Measurements from ENCODE around the gene RNF34. TPM values are rescaled to one million over a fixed set of nuclear protein-coding genes. Genes with fewer than 3 reads are reported as not detected.

Gene RNF34
- total RNA-seq, 2 donors from 2014 or later, result 72.6 to 74.7 TPM

GRCh38 chr12:121441555-121441954 is 41.6 kb downstream of the RNF34 start:
- 91 to 94% methylated on average over 16 to 17 of the region's 17 CpGs for whole genome bisulfite sequencing, 2 experiments (ENCODE audit: insufficient coverage in 1 of 2, insufficient read length in 1 of 2)
- H3K9me3 ChIP-seq (ENCODE audit: control insufficient read depth, low read length), result peaks cover 7% of the 10 kb centered on the region
- Mint-ChIP-seq H3K27ac (no peak overlapping the region), H3K4me3 (no peak overlapping the region), H3K27me3 (ENCODE audit: insufficient read depth) (no peaks in the 10 kb centered on the region), H3K36me3 (ENCODE audit: low read depth) (peaks cover 62% of the 10 kb centered on the region), H3K4me1 (peaks cover 2% of the 10 kb centered on the region), H3K9me3 (peaks cover 7% of the 10 kb centered on the region)
- no peak overlapping the region for H3K9ac ChIP-seq (ENCODE audit: extremely low read depth, low read length, poor library complexity, severe bottlenecking)
- peaks cover 61% of the 10 kb centered on the region for H3K36me3 ChIP-seq (ENCODE audit: control insufficient read depth, insufficient read depth, low read length)
- no peaks in the 10 kb centered on the region for H3K27me3 ChIP-seq (ENCODE audit: control insufficient read depth, insufficient read depth, low read length, poor library complexity, severe bottlenecking)
- peak; percentile 82 for DNase-seq
- no peak overlapping the region for H3K4me3 ChIP-seq (ENCODE audit: low read length)
- H3K4me1 ChIP-seq (ENCODE audit: control insufficient read depth, insufficient read depth, low read length), result no peaks in the 10 kb centered on the region
- H3K27ac ChIP-seq (ENCODE audit: low read depth, low read length), result no peak overlapping the region
- TF ChIP-seq CTCF (conservative IDR thresholded peaks at IDR 0.05), result peak; percentile 43

- Mint-ChIP-seq H3K27ac (no peak overlapping the region), H3K9me3 (no peaks in the 10 kb centered on the region), H3K36me3 (ENCODE audit: low read depth) (peaks cover 60% of the 10 kb centered on the region), H3K27me3 (ENCODE audit: insufficient read depth) (no peaks in the 10 kb centered on the region), H3K4me1 (peaks cover 2% of the 10 kb centered on the region), H3K4me3 (no peak overlapping the region)
- Histone ChIP-seq H3K9ac (ENCODE audit: extremely low read depth, low read length, poor library complexity, severe bottlenecking) (no peak overlapping the region), H3K27me3 (ENCODE audit: control insufficient read depth, insufficient read depth, low read length, poor library complexity, severe bottlenecking) (no peaks in the 10 kb centered on the region), H3K4me1 (ENCODE audit: control insufficient read depth, insufficient read depth, low read length) (no peaks in the 10 kb centered on the region), H3K4me3 (ENCODE audit: low read length) (no peak overlapping the region), H3K27ac (ENCODE audit: low read depth, low read length) (no peak overlapping the region), H3K9me3 (ENCODE audit: control insufficient read depth, low read length) (no peaks in the 10 kb centered on the region), H3K36me3 (ENCODE audit: control insufficient read depth, insufficient read depth, low read length) (peaks cover 54% of the 10 kb centered on the region)
- no peak for TF ChIP-seq CTCF (conservative IDR thresholded peaks at IDR 0.05)
- 94 to 95% methylated on average over 55 to 68 of the region's 68 CpGs for WGBS, 2 experiments (ENCODE audit: insufficient coverage in 1 of 2, insufficient read length in 1 of 2)
- no peak for DNase-seq
Measured at GRCh38 chr12:121442028-121442948, 42.4 kb downstream of the RNF34 start.

- H3K4me1 Mint-ChIP-seq, result peaks cover 2% of the 10 kb centered on the region
- TF ChIP-seq CTCF (conservative IDR thresholded peaks at IDR 0.05), result peak; percentile 95
- H3K36me3 ChIP-seq (ENCODE audit: control insufficient read depth, insufficient read depth, low read length), result peaks cover 46% of the 10 kb centered on the region
- no peak overlapping the region for H3K4me3 Mint-ChIP-seq
- H3K9me3 ChIP-seq (ENCODE audit: control insufficient read depth, low read length), result no peaks in the 10 kb centered on the region
- H3K27me3 ChIP-seq (ENCODE audit: control insufficient read depth, insufficient read depth, low read length, poor library complexity, severe bottlenecking), result no peaks in the 10 kb centered on the region
- H3K4me1 ChIP-seq (ENCODE audit: control insufficient read depth, insufficient read depth, low read length), result no peaks in the 10 kb centered on the region
- peak overlapping the region; percentile 91 for H3K27ac Mint-ChIP-seq
- no peak overlapping the region for H3K4me3 ChIP-seq (ENCODE audit: low read length)
- no peak overlapping the region for H3K9ac ChIP-seq (ENCODE audit: extremely low read depth, low read length, poor library complexity, severe bottlenecking)
- DNase-seq, result peak; percentile 99
- peaks cover 51% of the 10 kb centered on the region for H3K36me3 Mint-ChIP-seq (ENCODE audit: low read depth)
- H3K27ac ChIP-seq (ENCODE audit: low read depth, low read length), result no peak overlapping the region
- WGBS, 2 experiments (ENCODE audit: insufficient coverage in 1 of 2, insufficient read length in 1 of 2), result 61 to 72% methylated on average over 5 to 19 of the region's 20 CpGs
- no peaks in the 10 kb centered on the region for H3K9me3 Mint-ChIP-seq
- H3K27me3 Mint-ChIP-seq (ENCODE audit: insufficient read depth), result no peaks in the 10 kb centered on the region
Measured at GRCh38 chr12:121443193-121443870, 43.4 kb downstream of the RNF34 start.
